IMR-90 (cell line): ENCODE measurements around the gene CCDC137.

Source experiments
- BHLHE40 ChIP-seq: fragments of 150-350 bp; IDR thresholded peaks from 2 replicates; pipeline ENCODE4 v1.6.1; 2016; ENCODE audit warnings: mild to moderate bottlenecking, low read depth, low read length
- CEBPB ChIP-seq: IDR thresholded peaks from 2 replicates; pipeline ENCODE4 v1.6.1; 2012; ENCODE audit warnings: low read depth, low read length, improper control_type of control experiment
- CTCF ChIP-seq: conservative IDR thresholded peaks from 2 replicates; pipeline ENCODE4 v1.5.1; 2012; ENCODE audit warnings: mild to moderate bottlenecking, low read depth, low read length, improper control_type of control experiment
- ELK1 ChIP-seq: fragments of 150-350 bp; IDR thresholded peaks from 2 replicates; pipeline ENCODE4 v1.6.1; 2016; ENCODE audit warnings: low read depth, mild to moderate bottlenecking, low read length, moderate library complexity, borderline replicate concordance
- MXI1 ChIP-seq: IDR thresholded peaks from 2 replicates; pipeline ENCODE4 v1.6.1; 2012; ENCODE audit warnings: low read depth, mild to moderate bottlenecking, low read length, moderate library complexity, borderline replicate concordance
- NFE2L2 ChIP-seq: fragments of 150-350 bp; IDR thresholded peaks from 2 replicates; pipeline ENCODE4 v1.6.1; 2016; ENCODE audit warnings: low read depth, mild to moderate bottlenecking, low read length
- POLR2A ChIP-seq: IDR thresholded peaks from 2 replicates; pipeline ENCODE4 v1.6.1; 2012; ENCODE audit warnings: mild to moderate bottlenecking, low read depth, low read length
- RAD21 ChIP-seq: IDR thresholded peaks from 2 replicates; pipeline ENCODE4 v1.6.1; 2012; ENCODE audit warnings: low read length, improper control_type of control experiment
- SMC3 ChIP-seq: fragments of 150-350 bp; IDR thresholded peaks from 2 replicates; pipeline ENCODE4 v1.6.1; 2016; ENCODE audit warnings: low read depth, mild to moderate bottlenecking, antibody characterized with exemption, low read length, moderate library complexity

GRCh38 chr17:81697261-81698044 lies 30.9 kb downstream of the CCDC137 start:
- TF ChIP-seq BHLHE40 (no peak), CTCF (no peak), POLR2A (no peak), ELK1 (no peak), CEBPB (no peak), MXI1 (no peak), RAD21 (no peak), NFE2L2 (no peak), SMC3 (no peak)
